ENCODE data around the gene STX17.

- no peak for TF ChIP-seq CREB5 (CRISPR knock-in tag; IDR thresholded peaks at IDR 0.05; ENCODE audit: low read depth)
- no peak for TF ChIP-seq ZC3H10 (CRISPR knock-in tag; IDR thresholded peaks at IDR 0.05)
- no peak for TF ChIP-seq TCF4 (CRISPR knock-in tag; IDR thresholded peaks at IDR 0.05; ENCODE audit: borderline replicate concordance)
- TF ChIP-seq CSDC2 (CRISPR knock-in tag; IDR thresholded peaks at IDR 0.05): no peak
- no peak for TF ChIP-seq ZFP3 (CRISPR knock-in tag; IDR thresholded peaks at IDR 0.05)
- TF ChIP-seq ZNF70 (CRISPR knock-in tag; IDR thresholded peaks at IDR 0.05): no peak
- no peak for TF ChIP-seq PATZ1 (CRISPR knock-in tag; IDR thresholded peaks at IDR 0.05; ENCODE audit: borderline replicate concordance)
- no peak for TF ChIP-seq PPARA (CRISPR knock-in tag; IDR thresholded peaks at IDR 0.05; ENCODE audit: borderline replicate concordance)
- no peak for TF ChIP-seq ZNF565 (CRISPR knock-in tag; conservative IDR thresholded peaks at IDR 0.05; ENCODE audit: low read depth)
- TF ChIP-seq ZFP30 (CRISPR knock-in tag; IDR thresholded peaks at IDR 0.05): no peak
Observed at GRCh38 chr9:99998866-99999265, 92.4 kb downstream of the STX17 start.

All from SK-N-SH treated with all-trans-retinoic acid at 6 μM for 48 hours (cell line).